ENCODE data around the gene PSMD8. TPM values are rescaled to one million over a fixed set of nuclear protein-coding genes. Genes with fewer than 3 reads are reported as not detected.

The PSMD8 gene
- total RNA-seq, 1 experiment from 2014 or later, result 195 TPM

DNA sequence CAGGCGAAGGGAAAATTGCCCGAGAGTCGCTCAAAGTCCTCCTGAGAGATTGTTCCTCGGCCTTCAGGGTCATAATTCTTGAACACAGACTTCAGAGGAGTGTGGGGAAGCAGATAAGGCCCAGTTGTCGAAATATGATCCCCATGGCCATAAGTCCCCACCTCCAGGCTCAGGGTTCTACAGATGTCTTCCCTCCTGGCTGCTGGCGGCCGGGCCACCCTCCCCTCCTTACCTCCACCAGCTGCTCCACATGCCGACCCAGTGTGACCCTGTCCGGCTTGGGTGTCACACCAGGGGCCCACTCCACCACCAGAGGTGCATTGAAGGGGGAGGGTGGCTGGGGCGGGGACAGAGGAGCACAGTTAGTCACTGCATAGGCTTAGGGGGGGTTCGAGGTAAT lies 38.6 kb downstream of the PSMD8 start (continued):
- no peak for TF ChIP-seq ZNF274 (IDR thresholded peaks at IDR 0.05; ENCODE audit: low read depth, low read length)
- TF ChIP-seq CEBPB (IDR thresholded peaks at IDR 0.05; ENCODE audit: low read depth), result no peak
- TF ChIP-seq, protein P1, sequence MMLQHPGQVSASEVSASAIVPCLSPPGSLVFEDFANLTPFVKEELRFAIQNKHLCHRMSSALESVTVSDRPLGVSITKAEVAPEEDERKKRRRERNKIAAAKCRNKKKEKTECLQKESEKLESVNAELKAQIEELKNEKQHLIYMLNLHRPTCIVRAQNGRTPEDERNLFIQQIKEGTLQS (IDR thresholded peaks at IDR 0.05), result no peak
- no peak for TF ChIP-seq CBX3 (IDR thresholded peaks at IDR 0.05; ENCODE audit: low read depth)
- TF ChIP-seq, protein P2, sequence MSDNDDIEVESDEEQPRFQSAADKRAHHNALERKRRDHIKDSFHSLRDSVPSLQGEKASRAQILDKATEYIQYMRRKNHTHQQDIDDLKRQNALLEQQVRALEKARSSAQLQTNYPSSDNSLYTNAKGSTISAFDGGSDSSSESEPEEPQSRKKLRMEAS (IDR thresholded peaks at IDR 0.05), result no peak
- no peak for TF ChIP-seq JUND (IDR thresholded peaks at IDR 0.05)
- TF ChIP-seq POLR2A (IDR thresholded peaks at IDR 0.05; ENCODE audit: borderline replicate concordance, extremely low read depth, insufficient read depth, insufficient read length), result no peak
- no peak for TF ChIP-seq EZH2 (IDR thresholded peaks at IDR 0.05)
- TF ChIP-seq ZFX (IDR thresholded peaks at IDR 0.05), result no peak
- TF ChIP-seq EZH2phosphoT487 (IDR thresholded peaks at IDR 0.05; ENCODE audit: borderline replicate concordance), result no peak

DNA sequence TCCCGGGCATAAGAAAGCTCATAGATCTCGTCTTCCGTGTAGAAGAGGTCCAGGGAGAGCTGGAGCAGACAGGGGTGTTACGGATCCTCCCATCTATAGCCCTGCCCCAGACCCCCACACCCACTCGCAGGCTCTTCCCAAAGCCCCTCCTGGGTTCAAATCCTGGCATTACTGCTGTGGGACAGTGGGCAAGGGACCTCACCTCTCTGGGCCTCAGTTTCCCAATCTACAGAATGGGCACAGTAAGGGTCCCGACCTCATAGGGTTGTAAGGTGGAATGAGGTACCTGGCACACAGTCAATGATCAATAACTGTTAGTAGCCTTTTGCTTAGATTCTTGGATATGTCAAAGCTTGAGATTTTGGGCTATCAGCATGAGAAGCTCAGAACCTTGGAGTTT lies 39.0 kb downstream of the PSMD8 start:
- no peak overlapping the region for H3K4me2 ChIP-seq (ENCODE audit: low read length)
- BruUV-seq (replicated peaks), result no TSS peak
- TF ChIP-seq, protein P1 (IDR thresholded peaks at IDR 0.05), result no peak
- TF ChIP-seq, protein P3, sequence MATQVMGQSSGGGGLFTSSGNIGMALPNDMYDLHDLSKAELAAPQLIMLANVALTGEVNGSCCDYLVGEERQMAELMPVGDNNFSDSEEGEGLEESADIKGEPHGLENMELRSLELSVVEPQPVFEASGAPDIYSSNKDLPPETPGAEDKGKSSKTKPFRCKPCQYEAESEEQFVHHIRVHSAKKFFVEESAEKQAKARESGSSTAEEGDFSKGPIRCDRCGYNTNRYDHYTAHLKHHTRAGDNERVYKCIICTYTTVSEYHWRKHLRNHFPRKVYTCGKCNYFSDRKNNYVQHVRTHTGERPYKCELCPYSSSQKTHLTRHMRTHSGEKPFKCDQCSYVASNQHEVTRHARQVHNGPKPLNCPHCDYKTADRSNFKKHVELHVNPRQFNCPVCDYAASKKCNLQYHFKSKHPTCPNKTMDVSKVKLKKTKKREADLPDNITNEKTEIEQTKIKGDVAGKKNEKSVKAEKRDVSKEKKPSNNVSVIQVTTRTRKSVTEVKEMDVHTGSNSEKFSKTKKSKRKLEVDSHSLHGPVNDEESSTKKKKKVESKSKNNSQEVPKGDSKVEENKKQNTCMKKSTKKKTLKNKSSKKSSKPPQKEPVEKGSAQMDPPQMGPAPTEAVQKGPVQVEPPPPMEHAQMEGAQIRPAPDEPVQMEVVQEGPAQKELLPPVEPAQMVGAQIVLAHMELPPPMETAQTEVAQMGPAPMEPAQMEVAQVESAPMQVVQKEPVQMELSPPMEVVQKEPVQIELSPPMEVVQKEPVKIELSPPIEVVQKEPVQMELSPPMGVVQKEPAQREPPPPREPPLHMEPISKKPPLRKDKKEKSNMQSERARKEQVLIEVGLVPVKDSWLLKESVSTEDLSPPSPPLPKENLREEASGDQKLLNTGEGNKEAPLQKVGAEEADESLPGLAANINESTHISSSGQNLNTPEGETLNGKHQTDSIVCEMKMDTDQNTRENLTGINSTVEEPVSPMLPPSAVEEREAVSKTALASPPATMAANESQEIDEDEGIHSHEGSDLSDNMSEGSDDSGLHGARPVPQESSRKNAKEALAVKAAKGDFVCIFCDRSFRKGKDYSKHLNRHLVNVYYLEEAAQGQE (IDR thresholded peaks at IDR 0.05; ENCODE audit: low read depth), result no peak
- TF ChIP-seq, protein P2 (IDR thresholded peaks at IDR 0.05), result no peak
- TF ChIP-seq, protein P4, sequence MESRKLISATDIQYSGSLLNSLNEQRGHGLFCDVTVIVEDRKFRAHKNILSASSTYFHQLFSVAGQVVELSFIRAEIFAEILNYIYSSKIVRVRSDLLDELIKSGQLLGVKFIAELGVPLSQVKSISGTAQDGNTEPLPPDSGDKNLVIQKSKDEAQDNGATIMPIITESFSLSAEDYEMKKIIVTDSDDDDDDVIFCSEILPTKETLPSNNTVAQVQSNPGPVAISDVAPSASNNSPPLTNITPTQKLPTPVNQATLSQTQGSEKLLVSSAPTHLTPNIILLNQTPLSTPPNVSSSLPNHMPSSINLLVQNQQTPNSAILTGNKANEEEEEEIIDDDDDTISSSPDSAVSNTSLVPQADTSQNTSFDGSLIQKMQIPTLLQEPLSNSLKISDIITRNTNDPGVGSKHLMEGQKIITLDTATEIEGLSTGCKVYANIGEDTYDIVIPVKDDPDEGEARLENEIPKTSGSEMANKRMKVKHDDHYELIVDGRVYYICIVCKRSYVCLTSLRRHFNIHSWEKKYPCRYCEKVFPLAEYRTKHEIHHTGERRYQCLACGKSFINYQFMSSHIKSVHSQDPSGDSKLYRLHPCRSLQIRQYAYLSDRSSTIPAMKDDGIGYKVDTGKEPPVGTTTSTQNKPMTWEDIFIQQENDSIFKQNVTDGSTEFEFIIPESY (IDR thresholded peaks at IDR 0.05; ENCODE audit: extremely low read depth, insufficient replicate concordance, low read length), result no peak
- no peak for TF ChIP-seq POLR2AphosphoS5 (IDR thresholded peaks at IDR 0.05; ENCODE audit: low read depth, low read length)
- no peak for TF ChIP-seq ZFX (IDR thresholded peaks at IDR 0.05)
- TF ChIP-seq RAD21 (IDR thresholded peaks at IDR 0.05; ENCODE audit: low read depth), result no peak
- TF ChIP-seq, protein P5, sequence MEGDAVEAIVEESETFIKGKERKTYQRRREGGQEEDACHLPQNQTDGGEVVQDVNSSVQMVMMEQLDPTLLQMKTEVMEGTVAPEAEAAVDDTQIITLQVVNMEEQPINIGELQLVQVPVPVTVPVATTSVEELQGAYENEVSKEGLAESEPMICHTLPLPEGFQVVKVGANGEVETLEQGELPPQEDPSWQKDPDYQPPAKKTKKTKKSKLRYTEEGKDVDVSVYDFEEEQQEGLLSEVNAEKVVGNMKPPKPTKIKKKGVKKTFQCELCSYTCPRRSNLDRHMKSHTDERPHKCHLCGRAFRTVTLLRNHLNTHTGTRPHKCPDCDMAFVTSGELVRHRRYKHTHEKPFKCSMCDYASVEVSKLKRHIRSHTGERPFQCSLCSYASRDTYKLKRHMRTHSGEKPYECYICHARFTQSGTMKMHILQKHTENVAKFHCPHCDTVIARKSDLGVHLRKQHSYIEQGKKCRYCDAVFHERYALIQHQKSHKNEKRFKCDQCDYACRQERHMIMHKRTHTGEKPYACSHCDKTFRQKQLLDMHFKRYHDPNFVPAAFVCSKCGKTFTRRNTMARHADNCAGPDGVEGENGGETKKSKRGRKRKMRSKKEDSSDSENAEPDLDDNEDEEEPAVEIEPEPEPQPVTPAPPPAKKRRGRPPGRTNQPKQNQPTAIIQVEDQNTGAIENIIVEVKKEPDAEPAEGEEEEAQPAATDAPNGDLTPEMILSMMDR (IDR thresholded peaks at IDR 0.05 in 2 of 3, conservative IDR thresholded peaks at IDR 0.05 in 1 of 3; ENCODE audit: borderline replicate concordance in 1 of 3, insufficient read depth in 1 of 3, low read depth in 2 of 3, low read length in 2 of 3), result no peak
- no peak for TF ChIP-seq SRF (IDR thresholded peaks at IDR 0.05; ENCODE audit: low read depth)
- no peak for TF ChIP-seq SIN3A (IDR thresholded peaks at IDR 0.05; ENCODE audit: low read depth)
- no peak for TF ChIP-seq TCF7L2 (IDR thresholded peaks at IDR 0.05; ENCODE audit: borderline replicate concordance, extremely low read depth, insufficient read depth, insufficient read length)

More for the DNA sequence above, 39.0 kb downstream of the PSMD8 start:
- intact Hi-C loops (cut with micrococcal nuclease), result no loop called here
- CTCF ChIA-PET, result interaction anchor here (2.2 kb wide), 1 partner anchor 11 kb away, joined by 7 read pairs; the partner anchor contains the start of gene FAM98C
- POLR2A ChIA-PET, result no interaction called here
- Histone ChIP-seq H4K20me1 (ENCODE audit: insufficient read depth) (no peaks in the 10 kb centered on the region), H3K9me3 (ENCODE audit: control insufficient read depth in 1 of 2, insufficient read depth in 1 of 2, low read depth in 1 of 2, low read length in 2 of 2) (no peaks in the 10 kb centered on the region), H2AFZ (ENCODE audit: low read depth, low read length, poor library complexity, severe bottlenecking) (no peak overlapping the region), H3K9me2 (ENCODE audit: insufficient read depth) (no peaks in the 10 kb centered on the region), H3K36me3 (ENCODE audit: control insufficient read depth in 1 of 2, insufficient read depth in 2 of 2, low read length in 2 of 2) (no peaks in the 10 kb centered on the region), H3K79me2 (ENCODE audit: insufficient read depth, low read length) (no peaks in the 10 kb centered on the region), H3K27me3 (ENCODE audit: insufficient read depth, low read length) (no peaks in the 10 kb centered on the region), H3K4me1 (ENCODE audit: control insufficient read depth in 1 of 2, insufficient read depth in 2 of 2, low read length in 2 of 2) (peaks cover 13 to 27% of the 10 kb centered on the region in 2 experiments; a peak in 3 of 4 replicates), H3K9ac (ENCODE audit: low read length) (no peak overlapping the region), H3K4me3 (replicated peaks in 1 of 2; ENCODE audit: low read depth in 1 of 2, low read length in 2 of 2) (no peak overlapping the region), H3K27ac (ENCODE audit: low read depth, low read length) (no peak overlapping the region)
- RAD21 ChIA-PET (ENCODE audit: low non-redundant PET in 1 of 2, low total read pairs in 2 of 2, uncharacterized antibody in 2 of 2, unreplicated experiment in 2 of 2), result no interaction called here
- no peak for DNase-seq (ENCODE audit: low read depth, low spot score)
- no peak for ATAC-seq
